Adrenal gland (tissue), 5 donors: ENCODE results near the gene LSAMP.

Experiments used
- CTCF ChIP-seq, 6 experiments: fragments of 450-650 bp in 4 of 6; fragments of 200-600 bp in 2 of 6; sonication (generic) in 1 of 6; IDR thresholded peaks; 1 replicate in 5 of 6; 2 replicates in 1 of 6; pipeline versions ENCODE4 v1.5.1 to v1.8.0; 2016 to 2021; ENCODE audit warnings: antibody characterized with exemption in 6 of 6, mild to moderate bottlenecking in 2 of 6, moderate library complexity in 1 of 6
- POLR2A ChIP-seq, 2 donors: fragments of 450-650 bp; IDR thresholded peaks; one replicate each; pipeline ENCODE4 v1.6.1; 2017; ENCODE audit warnings: antibody characterized with exemption in 2 of 2, mild to moderate bottlenecking in 2 of 2, moderate library complexity in 1 of 2
- donor health status: DM: no; HTN: no; CAD: no.

- TF ChIP-seq CTCF (IDR thresholded peaks at IDR 0.05): no peak
- TF ChIP-seq POLR2A (IDR thresholded peaks at IDR 0.05): no peak
Measured at GRCh38 chr3:115787818-115788217, 657.5 kb downstream of the LSAMP start.
